SJSA1 (cell line): ENCODE results near the gene TMEM106C. TPM values are rescaled to one million over a fixed set of nuclear protein-coding genes. Genes with fewer than 3 reads are reported as not detected.

Experiments used
- DNase-seq, 2 experiments: peaks; one replicate each; pipeline ENCODE4 v3.0.0-alpha.2; 2015 to 2020; ENCODE audit warnings: low spot score in 2 of 2, low read depth in 1 of 2
- H3K27ac ChIP-seq: fragments of 250-450 bp; sonication (Bioruptor Pico); 2 replicates; pipeline ENCODE4 v1.5.1; 2020; ENCODE audit warnings: mild to moderate bottlenecking, moderate library complexity
- H3K27me3 ChIP-seq: fragments of 250-450 bp; sonication (Bioruptor Pico); replicated peaks from 2 replicates; pipeline ENCODE4 v1.5.1; 2020; ENCODE audit warnings: mild to moderate bottlenecking, moderate library complexity
- H3K36me3 ChIP-seq: fragments of 250-450 bp; sonication (Bioruptor Pico); 2 replicates; pipeline ENCODE4 v1.5.1; 2020; ENCODE audit warnings: mild to moderate bottlenecking
- H3K4me1 ChIP-seq: fragments of 250-450 bp; sonication (Bioruptor Pico); replicated peaks from 2 replicates; pipeline ENCODE4 v1.6.1; 2021; ENCODE audit warnings: mild to moderate bottlenecking
- H3K4me3 ChIP-seq: fragments of 250-450 bp; sonication (Bioruptor Pico); 2 replicates; pipeline ENCODE4 v1.5.1; 2020; ENCODE audit warnings: mild to moderate bottlenecking
- H3K9me3 ChIP-seq: fragments of 250-450 bp; sonication (Bioruptor Pico); replicated peaks from 2 replicates; pipeline ENCODE4 v1.5.1; 2020; ENCODE audit warnings: mild to moderate bottlenecking
- total RNA-seq: library from RNA; depleted of rRNA; stranded (reverse); fragments of >200 nt; shearing (Covaris generic); gene quantifications from 2 replicates; pipeline ENCODE4 v1.2.3, GENCODE V29; 2014; rRNA removed

TMEM106C gene, protein sequence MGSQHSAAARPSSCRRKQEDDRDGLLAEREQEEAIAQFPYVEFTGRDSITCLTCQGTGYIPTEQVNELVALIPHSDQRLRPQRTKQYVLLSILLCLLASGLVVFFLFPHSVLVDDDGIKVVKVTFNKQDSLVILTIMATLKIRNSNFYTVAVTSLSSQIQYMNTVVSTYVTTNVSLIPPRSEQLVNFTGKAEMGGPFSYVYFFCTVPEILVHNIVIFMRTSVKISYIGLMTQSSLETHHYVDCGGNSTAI
- 83.1 and 143 TPM in 2 replicates for total RNA-seq

GRCh38 chr12:47963340-47964040 is at the start of gene TMEM106C:
Gene TMEM106C (plus strand): TSS chr12:47963596. CDS start chr12:47964237, 641 bp downstream.
- Histone ChIP-seq H3K27ac (no peak within 1 kb of the TSS), H3K4me3 (peak within 1 kb of the TSS; percentile 68), H3K27me3 (no peaks in the 10 kb centered on the region)

DNA sequence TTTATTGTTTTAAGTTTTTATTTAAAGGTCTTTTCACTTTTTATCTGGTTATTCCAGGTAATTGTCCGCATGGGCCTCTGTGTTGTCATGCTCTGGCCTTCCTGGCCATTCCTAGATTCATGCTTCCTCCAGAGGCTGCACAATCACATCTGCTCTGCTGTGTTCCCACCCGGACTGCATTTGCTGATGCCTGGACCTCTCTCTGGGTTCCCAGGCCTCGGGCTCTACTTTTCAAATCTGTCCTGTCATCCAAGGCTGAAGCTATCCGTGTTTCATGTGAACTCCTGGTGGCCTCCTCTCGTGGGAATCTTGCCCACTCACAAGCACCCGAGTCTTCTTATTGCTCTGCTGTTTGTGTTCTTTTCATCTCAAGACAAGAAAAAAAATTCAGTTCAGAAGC is 42.5 kb upstream of the TMEM106C start:
- Histone ChIP-seq H3K27me3 (peaks cover 6% of the 10 kb centered on the region; the same call in 1 of the 2 replicates), H3K4me3 (no peak overlapping the region), H3K36me3 (no peaks in the 10 kb centered on the region), H3K27ac (no peak overlapping the region), H3K9me3 (no peaks in the 10 kb centered on the region), H3K4me1 (no peaks in the 10 kb centered on the region)
- DNase-seq = no peak

More at GRCh38 chr12:47963340-47964040, at the start of gene TMEM106C:
- H3K4me1 ChIP-seq = peaks cover 9% of the 10 kb centered on the region; the same call in 1 of the 2 replicates
- H3K9me3 ChIP-seq = no peaks in the 10 kb centered on the region
- H3K36me3 ChIP-seq = peaks cover 19% of the 10 kb centered on the region
- peak; percentile 87 to 89 for DNase-seq

DNA sequence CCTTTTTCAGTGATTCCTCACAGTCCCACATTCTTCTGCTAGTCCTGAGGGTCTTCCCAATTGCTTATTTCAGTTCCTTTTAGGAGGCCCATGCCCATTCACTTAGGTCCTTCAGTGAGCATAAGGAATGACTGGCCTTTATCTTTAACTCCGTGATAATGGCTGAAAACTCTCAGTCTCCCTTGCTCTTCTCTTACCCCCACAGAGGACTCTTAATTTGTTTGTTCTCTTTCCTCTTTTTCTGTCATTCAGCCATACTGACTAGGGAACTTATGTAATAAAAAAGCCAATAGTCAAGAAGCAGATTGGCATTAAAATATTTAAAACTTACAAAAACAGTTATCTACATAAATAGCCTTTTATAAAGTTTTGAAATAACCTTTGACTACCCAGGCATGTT is 41.5 kb upstream of the TMEM106C start:
- Histone ChIP-seq H3K27me3 (peaks cover 6% of the 10 kb centered on the region; the same call in 1 of the 2 replicates), H3K9me3 (no peaks in the 10 kb centered on the region), H3K36me3 (no peaks in the 10 kb centered on the region), H3K4me3 (no peak overlapping the region), H3K4me1 (no peaks in the 10 kb centered on the region), H3K27ac (no peak overlapping the region)
- no peak for DNase-seq

DNA sequence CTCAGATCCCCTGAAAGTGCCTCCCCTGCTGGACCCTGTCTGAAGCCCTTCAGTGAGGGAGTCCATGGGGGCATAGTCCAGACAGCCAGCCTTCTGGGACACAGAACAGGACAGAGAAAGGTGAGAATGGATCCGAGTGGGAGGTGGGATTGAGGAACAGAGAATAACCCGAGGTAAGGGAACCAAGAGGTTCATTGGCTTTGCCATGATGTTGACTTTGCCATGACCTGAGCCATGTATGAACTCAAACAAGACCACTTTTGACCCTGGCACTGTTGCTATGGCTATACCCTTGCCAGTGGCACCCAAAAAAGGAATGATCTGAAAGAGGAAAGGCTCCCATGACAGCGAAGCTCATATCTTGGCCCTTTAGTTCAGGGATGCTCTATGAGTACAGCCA is 36.0 kb upstream of the TMEM106C start:
- peaks cover under 1% of the 10 kb centered on the region; the same call in 1 of the 2 replicates for H3K27me3 ChIP-seq
- no peaks in the 10 kb centered on the region for H3K4me1 ChIP-seq

GRCh38 chr12:47930634-47931033 is 32.8 kb upstream of the TMEM106C start:
- Histone ChIP-seq H3K4me1 (peaks cover 10% of the 10 kb centered on the region), H3K4me3 (no peak overlapping the region), H3K27me3 (no peaks in the 10 kb centered on the region; the same call in 1 of the 2 replicates), H3K9me3 (no peaks in the 10 kb centered on the region), H3K36me3 (no peaks in the 10 kb centered on the region), H3K27ac (no peak overlapping the region)
- DNase-seq = peak in 1 of 2 experiments; percentile 24

More for the DNA sequence above, 36.0 kb upstream of the TMEM106C start:
- no peaks in the 10 kb centered on the region for H3K9me3 ChIP-seq
- H3K27ac ChIP-seq = no peak overlapping the region
- peak in 1 of 2 experiments; percentile 22 for DNase-seq
- no peaks in the 10 kb centered on the region for H3K36me3 ChIP-seq
- no peak overlapping the region for H3K4me3 ChIP-seq

DNA sequence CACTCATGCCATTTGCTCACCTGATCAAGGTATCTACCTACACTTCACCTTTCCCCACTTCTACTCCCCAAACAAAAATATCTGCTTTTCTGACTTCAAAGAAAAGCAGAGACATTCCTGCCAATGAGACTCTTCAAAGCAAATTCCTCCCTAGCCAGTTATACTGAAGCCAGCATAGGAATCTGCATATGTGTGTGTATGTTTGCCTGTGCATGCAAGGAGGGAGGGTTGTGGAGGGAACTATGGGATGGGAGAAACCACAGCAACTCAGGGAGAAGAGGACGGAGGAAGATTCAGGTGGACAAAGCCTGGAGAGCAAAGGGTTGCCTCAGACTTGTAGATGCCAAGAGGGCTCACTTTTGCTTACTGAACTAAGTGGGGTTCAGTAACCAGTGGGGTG is 32.2 kb upstream of the TMEM106C start:
- H3K27ac ChIP-seq = no peak overlapping the region
- H3K36me3 ChIP-seq = no peaks in the 10 kb centered on the region
- H3K9me3 ChIP-seq = no peaks in the 10 kb centered on the region
- peak in 1 of 2 experiments; percentile 22 for DNase-seq
- no peaks in the 10 kb centered on the region; the same call in 1 of the 2 replicates for H3K27me3 ChIP-seq
- peaks cover 13% of the 10 kb centered on the region for H3K4me1 ChIP-seq
- H3K4me3 ChIP-seq = no peak overlapping the region

- Histone ChIP-seq H3K27me3 (no peaks in the 10 kb centered on the region), H3K9me3 (no peaks in the 10 kb centered on the region), H3K27ac (no peak overlapping the region), H3K4me1 (peaks cover 34% of the 10 kb centered on the region), H3K4me3 (no peak overlapping the region), H3K36me3 (no peaks in the 10 kb centered on the region)
- DNase-seq = peak in 1 of 2 experiments; percentile 9
Observed at GRCh38 chr12:47935184-47935583, 28.2 kb upstream of the TMEM106C start.

DNA sequence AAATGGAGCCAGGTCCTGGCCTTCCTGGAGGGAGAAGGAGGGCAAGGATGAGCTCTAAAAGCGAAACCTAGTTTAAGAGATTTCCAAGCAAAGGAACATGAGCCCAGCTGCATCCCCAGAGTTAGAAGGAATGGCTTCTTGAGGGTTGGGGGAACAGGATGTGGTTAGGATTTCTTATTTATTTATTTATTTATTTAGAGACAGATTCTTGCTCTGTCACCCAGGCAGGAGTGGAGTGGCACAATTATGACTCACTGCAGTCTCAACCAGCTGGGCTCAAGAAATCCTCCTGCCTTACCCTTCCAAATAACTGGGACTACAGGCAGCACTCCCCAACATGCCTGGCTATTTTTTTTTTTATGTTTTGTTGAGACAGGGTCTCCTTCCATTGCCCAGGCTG is 25.3 kb upstream of the TMEM106C start:
- H3K27me3 ChIP-seq = no peaks in the 10 kb centered on the region
- peak; percentile 60 to 66 for DNase-seq
- no peaks in the 10 kb centered on the region for H3K9me3 ChIP-seq
- no peaks in the 10 kb centered on the region for H3K36me3 ChIP-seq
- no peak overlapping the region for H3K4me3 ChIP-seq
- peak overlapping the region; percentile 26 for H3K27ac ChIP-seq
- peaks cover 34% of the 10 kb centered on the region for H3K4me1 ChIP-seq

- H3K36me3 ChIP-seq = no peaks in the 10 kb centered on the region
- no peaks in the 10 kb centered on the region for H3K9me3 ChIP-seq
- H3K4me3 ChIP-seq = no peak overlapping the region
- no peak overlapping the region for H3K27ac ChIP-seq
- peaks cover 34% of the 10 kb centered on the region for H3K4me1 ChIP-seq
- DNase-seq = no peak
- H3K27me3 ChIP-seq = no peaks in the 10 kb centered on the region
Observed at GRCh38 chr12:47938594-47938993, 24.8 kb upstream of the TMEM106C start.

DNA sequence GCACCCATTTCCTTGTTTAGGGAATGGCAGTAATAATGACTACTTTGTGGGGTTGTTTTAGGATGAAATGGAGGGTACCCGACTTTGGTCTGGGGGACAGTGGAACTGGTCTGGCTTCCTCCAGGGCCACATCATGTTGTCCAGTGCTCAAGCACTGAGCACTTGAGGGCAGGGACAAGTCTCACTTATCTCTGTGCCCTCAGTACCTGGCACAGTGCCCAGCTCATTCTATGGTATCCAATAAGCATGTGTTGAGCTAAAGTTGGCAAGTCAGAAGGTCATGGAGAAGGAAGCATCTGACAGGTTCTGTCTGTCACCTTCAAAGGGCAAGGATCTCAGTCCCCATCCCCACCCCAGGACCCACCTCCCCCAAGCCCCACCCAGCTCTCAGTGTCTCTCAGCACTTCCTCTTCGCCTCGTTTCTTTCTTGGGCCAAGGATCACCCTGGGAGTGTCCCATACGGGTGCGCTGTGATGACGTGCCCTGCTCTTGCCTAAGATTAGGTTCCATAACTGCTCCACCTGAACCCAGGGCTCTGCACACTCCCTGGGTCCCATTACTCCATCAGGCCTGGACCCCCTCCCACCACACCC is 24.3 kb upstream of the TMEM106C start:
- H3K4me3 ChIP-seq = no peak overlapping the region
- no peaks in the 10 kb centered on the region for H3K27me3 ChIP-seq
- no peak overlapping the region for H3K27ac ChIP-seq
- DNase-seq = no peak
- H3K4me1 ChIP-seq = peaks cover 34% of the 10 kb centered on the region
- no peaks in the 10 kb centered on the region for H3K9me3 ChIP-seq
- no peaks in the 10 kb centered on the region for H3K36me3 ChIP-seq

- Histone ChIP-seq H3K36me3 (no peaks in the 10 kb centered on the region), H3K4me3 (no peak overlapping the region), H3K4me1 (peaks cover 24% of the 10 kb centered on the region), H3K9me3 (no peaks in the 10 kb centered on the region), H3K27ac (no peak overlapping the region), H3K27me3 (no peaks in the 10 kb centered on the region)
- no peak for DNase-seq
Observed at GRCh38 chr12:47940773-47941474, 22.5 kb upstream of the TMEM106C start.

GRCh38 chr12:47941475-47941780 is 22.0 kb upstream of the TMEM106C start:
- no peaks in the 10 kb centered on the region for H3K9me3 ChIP-seq
- DNase-seq = no peak
- H3K4me1 ChIP-seq = peaks cover 26% of the 10 kb centered on the region
- no peaks in the 10 kb centered on the region for H3K27me3 ChIP-seq
- H3K36me3 ChIP-seq = no peaks in the 10 kb centered on the region
- H3K4me3 ChIP-seq = no peak overlapping the region
- no peak overlapping the region for H3K27ac ChIP-seq

- H3K4me3 ChIP-seq = no peak overlapping the region
- DNase-seq = no peak
- H3K4me1 ChIP-seq = peaks cover 32% of the 10 kb centered on the region
Observed at GRCh38 chr12:47941871-47942613, 21.4 kb upstream of the TMEM106C start.

More at GRCh38 chr12:47941871-47942613, 21.4 kb upstream of the TMEM106C start:
- Histone ChIP-seq H3K36me3 (no peaks in the 10 kb centered on the region), H3K9me3 (no peaks in the 10 kb centered on the region), H3K27ac (no peak overlapping the region), H3K27me3 (no peaks in the 10 kb centered on the region)
